ENCODE results near the gene MIER1. TPM values are rescaled to one million over a fixed set of nuclear protein-coding genes. Genes with fewer than 3 reads are reported as not detected.

Gene MIER1
- total RNA-seq, 1 donor from 2014 or later = 48.4 TPM

DNA sequence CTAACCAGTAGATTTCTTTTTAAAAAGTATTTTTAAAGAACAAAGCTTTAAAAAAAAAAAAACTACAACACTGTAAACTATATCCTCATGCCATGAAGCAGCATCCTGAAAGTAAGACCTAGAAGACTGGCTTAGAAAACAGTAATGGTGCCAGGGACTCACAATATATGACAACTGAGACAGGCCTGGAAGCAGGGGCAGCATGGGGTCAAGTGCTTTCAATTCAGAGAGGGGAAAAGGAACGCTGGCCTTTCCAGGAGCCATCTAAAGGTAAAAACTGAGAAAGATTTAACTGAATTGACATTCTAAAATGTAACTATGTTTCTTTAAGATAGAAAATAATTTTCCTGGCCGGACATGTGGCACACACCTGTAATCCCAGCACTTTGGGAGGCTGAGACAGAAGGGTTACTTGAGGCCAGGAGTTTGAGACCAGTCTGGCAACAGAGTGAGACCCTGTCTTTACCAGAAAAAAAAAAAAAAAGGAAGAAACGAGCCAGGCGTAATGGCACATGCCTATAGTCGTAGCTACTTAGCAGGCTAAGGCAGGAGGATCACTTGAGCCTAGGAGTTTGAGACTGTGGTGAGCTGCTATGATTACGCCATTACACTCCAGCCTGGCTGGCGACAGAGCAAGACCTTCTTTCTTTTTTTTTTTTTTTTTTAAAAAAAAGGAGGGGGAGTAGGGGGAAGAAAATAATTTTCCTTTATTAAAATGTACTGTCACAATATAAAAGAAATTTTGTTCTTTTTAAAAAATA lies 75.0 kb downstream of the MIER1 start:
- no peak for DNase-seq (ENCODE audit: low spot score)

DNA sequence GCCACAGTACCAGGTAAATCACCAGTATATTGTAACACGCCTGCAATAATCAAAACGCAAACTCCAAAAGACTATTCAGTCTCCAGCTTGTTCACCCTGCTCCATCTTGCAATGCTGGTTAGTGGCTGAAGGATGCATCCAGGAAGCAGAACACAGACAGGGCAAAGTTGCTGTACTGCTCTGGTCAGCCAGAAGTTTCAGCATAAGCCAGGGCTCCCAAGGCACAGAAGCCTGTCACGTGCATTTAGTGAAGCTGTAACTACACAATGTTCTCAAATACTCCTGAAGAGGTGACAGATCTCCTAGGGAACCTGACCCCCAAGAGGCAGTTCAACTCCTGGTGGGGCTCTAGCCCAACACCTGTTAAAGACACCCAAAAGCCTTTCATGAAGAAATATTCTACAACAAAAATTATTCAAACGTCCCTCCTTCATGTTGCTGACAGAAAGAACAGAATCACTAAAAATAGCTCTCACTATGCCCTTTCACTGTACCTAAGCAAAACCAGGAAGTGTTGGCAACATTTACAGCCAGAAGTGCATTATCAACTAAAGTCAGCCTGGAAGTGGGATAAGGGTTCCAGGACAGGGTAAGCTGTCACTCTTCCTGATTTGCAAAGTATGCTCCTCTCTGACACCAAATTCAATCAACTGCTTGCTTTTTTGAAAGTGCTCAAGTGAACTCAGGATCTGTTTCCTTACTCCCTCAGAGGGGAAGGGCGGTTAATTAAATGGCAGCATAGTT lies 77.1 kb downstream of the MIER1 start:
- DNase-seq (ENCODE audit: low spot score) = no peak

GRCh38 chr1:67004176-67004575 lies 79.4 kb downstream of the MIER1 start:
- DNase-seq (ENCODE audit: low spot score) = no peak

DNA sequence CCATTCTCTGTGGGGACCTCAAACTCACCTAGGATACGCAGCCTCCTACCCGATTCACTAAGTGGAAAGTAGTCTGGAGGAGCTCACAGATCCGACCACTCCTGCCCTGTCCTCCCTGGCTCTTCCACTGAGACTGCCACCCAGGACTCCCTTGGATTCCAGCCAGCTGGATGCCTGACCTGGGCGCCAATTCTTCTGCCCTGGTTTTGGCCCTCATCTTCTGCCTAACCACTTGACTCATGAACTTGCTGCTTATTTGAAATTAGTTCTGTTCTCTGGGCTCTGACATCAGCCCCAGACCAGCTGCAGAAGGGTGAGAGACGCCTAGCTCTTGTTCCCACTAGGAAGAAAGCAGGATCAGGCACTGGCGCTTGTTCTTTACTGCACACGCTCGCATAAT lies 80.3 kb downstream of the MIER1 start:
- DNase-seq (ENCODE audit: low spot score) = no peak

- DNase-seq (ENCODE audit: low spot score) = no peak
Measured at GRCh38 chr1:67009792-67010191, 85.0 kb downstream of the MIER1 start.

- no peak for DNase-seq (ENCODE audit: low spot score)
Measured at GRCh38 chr1:67013573-67013972, 88.8 kb downstream of the MIER1 start.

DNA sequence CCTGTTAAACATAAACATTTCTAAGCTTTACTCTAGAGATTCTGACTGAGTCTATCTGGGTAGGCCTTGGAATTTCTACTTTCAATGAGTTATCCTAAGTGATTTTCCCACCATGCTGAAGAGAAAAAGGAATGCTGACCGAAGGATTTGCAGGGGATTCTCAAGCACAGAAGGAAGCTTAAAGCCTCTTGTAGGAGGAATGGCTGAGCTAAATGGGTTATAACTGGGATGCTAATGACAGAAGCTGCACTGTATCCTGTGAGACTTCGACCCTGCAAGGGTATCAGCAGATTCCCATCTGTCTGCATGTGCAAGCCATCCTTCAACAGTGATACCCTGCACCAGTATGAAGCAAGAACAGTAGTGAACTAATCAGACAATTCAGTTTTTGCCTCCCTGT lies 93.8 kb downstream of the MIER1 start:
- no peak for DNase-seq (ENCODE audit: low spot score)

GRCh38 chr1:67019121-67019520 lies 94.3 kb downstream of the MIER1 start:
- DNase-seq (ENCODE audit: low spot score) = no peak

DNA sequence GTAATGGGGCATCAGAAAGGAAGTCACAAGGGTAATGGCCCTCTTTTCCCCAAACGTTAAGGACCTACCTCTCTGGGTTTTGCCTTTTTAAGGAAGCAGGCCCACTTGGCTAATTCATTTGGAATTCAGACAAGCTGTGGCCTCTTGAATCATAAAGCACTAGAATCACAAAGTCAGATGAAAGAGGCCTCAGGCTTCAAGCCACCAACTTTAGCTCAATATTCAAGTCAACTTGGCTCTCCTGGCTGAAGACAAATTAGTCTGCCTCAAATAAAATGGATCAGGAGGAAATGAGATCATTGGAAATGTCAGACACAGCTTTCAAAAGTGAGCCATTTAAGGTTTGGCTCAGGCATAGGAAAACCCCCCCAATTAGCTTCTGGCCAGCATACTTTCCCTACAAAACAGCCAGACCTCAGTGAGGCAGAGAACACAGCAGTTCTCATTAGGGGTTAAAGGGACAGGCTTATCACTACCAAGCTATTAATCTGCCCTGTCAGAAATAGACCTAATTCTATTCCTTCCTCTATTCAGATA lies 94.9 kb downstream of the MIER1 start:
- no peak for DNase-seq (ENCODE audit: low spot score)

GRCh38 chr1:67020304-67020703 lies 95.5 kb downstream of the MIER1 start:
- no peak for DNase-seq (ENCODE audit: low spot score)

DNA sequence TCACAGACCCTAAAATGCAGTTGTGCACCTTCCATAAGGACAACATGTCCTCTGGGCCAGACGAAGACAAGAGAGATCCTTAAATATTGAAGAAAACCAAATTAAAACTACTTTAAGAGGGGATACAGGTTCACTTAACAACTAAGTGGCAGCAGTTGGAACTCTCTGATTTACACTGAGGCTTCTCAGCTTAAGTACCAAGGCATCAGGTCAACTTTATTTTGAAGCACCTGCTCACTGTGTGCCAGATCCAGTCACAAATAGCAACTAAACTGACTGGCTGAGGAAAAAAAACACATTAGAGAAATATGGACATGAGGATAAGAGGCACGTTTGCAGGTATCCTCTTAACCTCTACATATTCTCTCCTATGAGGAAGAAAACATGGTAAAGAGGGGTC lies 96.0 kb downstream of the MIER1 start:
- DNase-seq (ENCODE audit: low spot score) = no peak

GRCh38 chr1:67029472-67029871 lies 104.7 kb downstream of the MIER1 start:
- no peak for DNase-seq (ENCODE audit: low spot score)

DNA sequence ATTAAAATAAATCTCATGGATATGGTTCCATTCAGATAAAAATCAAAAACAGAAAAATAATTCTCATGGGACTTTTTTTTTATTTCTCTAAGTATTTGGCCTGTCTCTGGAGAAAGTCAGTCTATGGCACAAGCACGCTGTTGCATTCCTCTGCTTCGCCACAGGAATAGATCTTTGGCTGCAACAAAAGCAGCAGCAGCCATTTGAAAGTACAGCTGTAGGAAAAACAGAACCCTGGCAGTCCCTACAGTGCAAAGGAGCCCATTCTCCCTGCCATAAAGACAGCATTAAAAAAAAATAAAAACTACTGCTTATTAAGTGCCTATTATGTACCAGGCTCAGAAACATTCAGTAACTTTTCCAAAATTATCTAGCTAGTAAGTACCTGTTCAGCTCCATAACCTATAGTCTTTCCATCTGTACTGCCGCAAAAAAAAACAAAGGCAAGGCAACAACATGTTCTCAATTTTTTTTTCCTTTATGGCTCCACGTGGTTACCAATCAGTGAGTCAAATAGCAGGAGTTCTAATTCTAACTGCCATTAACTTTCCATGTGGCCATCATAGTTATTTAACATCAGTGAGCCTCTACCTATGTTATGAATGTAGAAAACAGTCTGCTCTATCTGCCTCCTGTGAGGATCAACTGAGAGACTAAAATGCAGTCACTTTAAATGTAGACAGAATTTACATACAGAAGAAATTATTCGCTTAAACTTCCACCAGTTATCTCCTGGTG lies 106.5 kb downstream of the MIER1 start:
- no peak for DNase-seq (ENCODE audit: low spot score)

DNA sequence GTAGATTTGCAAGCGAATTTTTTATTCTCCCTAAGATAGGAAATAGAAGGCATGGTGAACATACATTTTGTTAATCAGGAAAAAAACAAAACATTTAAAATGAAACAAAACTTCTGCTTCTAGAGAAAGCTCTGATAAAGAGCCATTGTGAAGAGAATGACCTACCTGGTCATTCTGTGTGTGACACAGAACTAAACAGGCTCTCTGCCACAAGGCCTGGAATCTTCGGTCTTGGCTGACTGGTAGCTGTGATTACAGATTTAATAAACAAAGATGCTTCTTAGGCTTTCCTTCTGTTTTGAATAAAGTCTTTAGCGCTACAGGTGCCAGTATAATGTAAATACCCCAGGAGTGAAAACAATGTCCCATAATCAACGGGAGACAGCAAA lies 107.1 kb downstream of the MIER1 start:
- no peak for DNase-seq (ENCODE audit: low spot score)

Other genes with a start within 250 kb of the MIER1 start
- 3.1 TPM for gene DYNLT5, start 172.5 kb upstream of the MIER1 start, total RNA-seq
- gene INSL5, start 123.7 kb upstream of the MIER1 start, total RNA-seq = not detected
- gene DNAI4, start 134 bp upstream of the MIER1 start, total RNA-seq = 17.2 TPM
- gene SLC35D1, start 129.2 kb downstream of the MIER1 start, total RNA-seq = 27.6 TPM
- gene C1orf141, start 210.0 kb downstream of the MIER1 start, total RNA-seq = not detected
- gene IL23R, start 241.5 kb downstream of the MIER1 start, total RNA-seq = 0.18 TPM